Uterine smooth muscle cell (primary cell): ENCODE data around the gene RHOT2. TPM values are rescaled to one million over a fixed set of nuclear protein-coding genes. Genes with fewer than 3 reads are reported as not detected.

Experiments used
- total RNA-seq: library from RNA; depleted of rRNA; stranded (reverse); fragments of >200 nt; gene quantifications from 2 replicates; pipeline ENCODE4 v1.2.3, GENCODE V29; 2014

Gene RHOT2
- total RNA-seq = 46.5 and 57.7 TPM in 2 replicates

GRCh38 chr16:667780-668518, at the start of gene RHOT2:
TSS of gene RHOT2 (plus strand) at chr16:668132. CDS start at chr16:668200, 68 bp downstream.

GRCh38 chr16:630815-631405, 37.0 kb upstream of the RHOT2 start, which contains the start of gene WFIKKN1:
TSS of gene WFIKKN1 (plus strand) at chr16:630985. CDS start at chr16:631254, 269 bp downstream.

GRCh38 chr16:636206-637080, 31.5 kb upstream of the RHOT2 start, which contains the start of gene METTL26:
TSS of gene METTL26 (minus strand) at chr16:636305. CDS start at chr16:636290, 15 bp downstream.

GRCh38 chr16:641326-642188, 26.4 kb upstream of the RHOT2 start, which contains the start of gene MCRIP2:
TSS of gene MCRIP2 (plus strand) at chr16:641828. CDS start at chr16:641992, 164 bp downstream.

GRCh38 chr16:648781-649589, 18.9 kb upstream of the RHOT2 start, which contains the start of gene WDR90:
TSS of gene WDR90 (plus strand) at chr16:649365. CDS start at chr16:649417, 52 bp downstream.

GRCh38 chr16:674968-675883, 7.3 kb downstream of the RHOT2 start, which contains the start of gene RHBDL1:
TSS of gene RHBDL1 (plus strand) at chr16:675671. CDS start at chr16:675791, 120 bp downstream.

GRCh38 chr16:679814-680624, 12.1 kb downstream of the RHOT2 start, which contains the start of gene STUB1:
TSS of gene STUB1 (plus strand) at chr16:680410. CDS start at chr16:680526, 116 bp downstream.

GRCh38 chr16:684071-684794, 16.3 kb downstream of the RHOT2 start, which contains the start of gene JMJD8:
TSS of gene JMJD8 (minus strand) at chr16:684334. CDS start at chr16:684319, 15 bp downstream.

GRCh38 chr16:705431-706188, 37.7 kb downstream of the RHOT2 start, which contains the start of gene FBXL16:
TSS of gene FBXL16 (minus strand) at chr16:705801. CDS start at chr16:697405, 8,396 bp downstream.

GRCh38 chr16:714558-715476, 46.9 kb downstream of the RHOT2 start, which contains the start of gene METRN:
TSS of gene METRN (plus strand) at chr16:715118. CDS start at chr16:715290, 172 bp downstream.

GRCh38 chr16:720990-721764, 53.2 kb downstream of the RHOT2 start, which contains the start of gene ANTKMT:
TSS of gene ANTKMT (plus strand) at chr16:721146. CDS start at chr16:721275, 129 bp downstream.

